ENCODE results near the gene ANKHD1. TPM values are rescaled to one million over a fixed set of nuclear protein-coding genes. Genes with fewer than 3 reads are reported as not detected.

Gene ANKHD1
- total RNA-seq, 6 experiments from 2014 or later, result 35.4 to 49.7 (median 41.5) TPM

- DNase-seq, result no peak
- H3K27me3 Mint-ChIP-seq (ENCODE audit: insufficient read depth), result no peaks in the 10 kb centered on the region; the same call in 1 of the 2 replicates
- H3K27ac Mint-ChIP-seq, result no peak overlapping the region
- no peaks in the 10 kb centered on the region for H3K9me3 Mint-ChIP-seq
- no peak overlapping the region for H3K4me3 Mint-ChIP-seq
- H3K36me3 Mint-ChIP-seq (ENCODE audit: low read depth), result peaks cover 14% of the 10 kb centered on the region
- H3K4me1 Mint-ChIP-seq (ENCODE audit: low read depth), result peaks cover 27% of the 10 kb centered on the region
- TF ChIP-seq, protein P1, sequence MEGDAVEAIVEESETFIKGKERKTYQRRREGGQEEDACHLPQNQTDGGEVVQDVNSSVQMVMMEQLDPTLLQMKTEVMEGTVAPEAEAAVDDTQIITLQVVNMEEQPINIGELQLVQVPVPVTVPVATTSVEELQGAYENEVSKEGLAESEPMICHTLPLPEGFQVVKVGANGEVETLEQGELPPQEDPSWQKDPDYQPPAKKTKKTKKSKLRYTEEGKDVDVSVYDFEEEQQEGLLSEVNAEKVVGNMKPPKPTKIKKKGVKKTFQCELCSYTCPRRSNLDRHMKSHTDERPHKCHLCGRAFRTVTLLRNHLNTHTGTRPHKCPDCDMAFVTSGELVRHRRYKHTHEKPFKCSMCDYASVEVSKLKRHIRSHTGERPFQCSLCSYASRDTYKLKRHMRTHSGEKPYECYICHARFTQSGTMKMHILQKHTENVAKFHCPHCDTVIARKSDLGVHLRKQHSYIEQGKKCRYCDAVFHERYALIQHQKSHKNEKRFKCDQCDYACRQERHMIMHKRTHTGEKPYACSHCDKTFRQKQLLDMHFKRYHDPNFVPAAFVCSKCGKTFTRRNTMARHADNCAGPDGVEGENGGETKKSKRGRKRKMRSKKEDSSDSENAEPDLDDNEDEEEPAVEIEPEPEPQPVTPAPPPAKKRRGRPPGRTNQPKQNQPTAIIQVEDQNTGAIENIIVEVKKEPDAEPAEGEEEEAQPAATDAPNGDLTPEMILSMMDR (IDR thresholded peaks at IDR 0.05), result no peak
Observed at GRCh38 chr5:140567136-140567818, 165.6 kb downstream of the ANKHD1 start.

GRCh38 chr5:140567871-140568270 lies 166.2 kb downstream of the ANKHD1 start:
- Mint-ChIP-seq H3K9me3 (no peaks in the 10 kb centered on the region), H3K27me3 (ENCODE audit: insufficient read depth) (no peaks in the 10 kb centered on the region; the same call in 1 of the 2 replicates)

DNA sequence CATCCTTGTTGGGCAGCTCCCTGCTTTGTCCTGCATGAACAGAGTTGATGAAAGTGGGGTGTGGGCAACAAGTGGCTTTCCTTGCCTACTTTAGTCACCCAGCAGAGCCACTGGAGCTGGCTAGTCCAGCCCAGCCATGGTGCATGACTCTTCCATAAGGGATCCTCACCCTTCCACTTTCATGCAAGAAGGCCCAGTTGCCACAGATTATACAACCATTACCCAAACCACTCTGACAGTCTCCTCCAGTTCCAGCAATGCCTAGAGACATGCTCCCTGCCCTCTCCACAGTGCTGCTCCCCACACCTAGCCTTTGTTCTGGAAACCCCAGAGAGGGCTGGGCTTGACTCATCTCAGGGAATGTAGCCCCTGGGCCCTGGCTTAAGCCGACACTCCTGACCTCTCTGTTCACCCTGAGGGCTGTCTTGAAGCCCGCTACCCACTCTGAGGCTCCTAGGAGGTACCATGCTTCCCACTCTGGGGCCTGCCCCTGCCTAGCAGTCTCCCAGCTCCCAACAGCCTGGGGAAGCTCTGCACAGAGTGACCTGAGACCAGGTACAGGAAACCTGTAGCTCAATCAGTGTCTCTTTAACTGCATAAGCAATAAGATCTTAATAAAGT lies 166.9 kb downstream of the ANKHD1 start:
- no peak overlapping the region for H3K4me3 Mint-ChIP-seq
- TF ChIP-seq, protein P1 (IDR thresholded peaks at IDR 0.05), result no peak
- H3K27ac Mint-ChIP-seq, result no peak overlapping the region
- peaks cover 20% of the 10 kb centered on the region for H3K4me1 Mint-ChIP-seq (ENCODE audit: low read depth)
- H3K9me3 Mint-ChIP-seq, result no peaks in the 10 kb centered on the region
- no peak for DNase-seq
- peaks cover 14% of the 10 kb centered on the region for H3K36me3 Mint-ChIP-seq (ENCODE audit: low read depth)
- no peaks in the 10 kb centered on the region; the same call in 1 of the 2 replicates for H3K27me3 Mint-ChIP-seq (ENCODE audit: insufficient read depth)

More at GRCh38 chr5:140567871-140568270, 166.2 kb downstream of the ANKHD1 start:
- peaks cover 27% of the 10 kb centered on the region for H3K4me1 Mint-ChIP-seq (ENCODE audit: low read depth)
- H3K4me3 Mint-ChIP-seq, result no peak overlapping the region
- H3K27ac Mint-ChIP-seq, result no peak overlapping the region
- TF ChIP-seq, protein P1 (IDR thresholded peaks at IDR 0.05), result no peak
- H3K36me3 Mint-ChIP-seq (ENCODE audit: low read depth), result peaks cover 14% of the 10 kb centered on the region
- no peak for DNase-seq

GRCh38 chr5:140569197-140569596 lies 167.6 kb downstream of the ANKHD1 start:
- peaks cover 14% of the 10 kb centered on the region for H3K36me3 Mint-ChIP-seq (ENCODE audit: low read depth)
- no peaks in the 10 kb centered on the region; the same call in 1 of the 2 replicates for H3K27me3 Mint-ChIP-seq (ENCODE audit: insufficient read depth)
- H3K4me1 Mint-ChIP-seq (ENCODE audit: low read depth), result peaks cover 15% of the 10 kb centered on the region
- H3K9me3 Mint-ChIP-seq, result no peaks in the 10 kb centered on the region
- no peak for DNase-seq
- no peak overlapping the region for H3K27ac Mint-ChIP-seq
- no peak overlapping the region for H3K4me3 Mint-ChIP-seq
- TF ChIP-seq, protein P1 (IDR thresholded peaks at IDR 0.05), result no peak

DNA sequence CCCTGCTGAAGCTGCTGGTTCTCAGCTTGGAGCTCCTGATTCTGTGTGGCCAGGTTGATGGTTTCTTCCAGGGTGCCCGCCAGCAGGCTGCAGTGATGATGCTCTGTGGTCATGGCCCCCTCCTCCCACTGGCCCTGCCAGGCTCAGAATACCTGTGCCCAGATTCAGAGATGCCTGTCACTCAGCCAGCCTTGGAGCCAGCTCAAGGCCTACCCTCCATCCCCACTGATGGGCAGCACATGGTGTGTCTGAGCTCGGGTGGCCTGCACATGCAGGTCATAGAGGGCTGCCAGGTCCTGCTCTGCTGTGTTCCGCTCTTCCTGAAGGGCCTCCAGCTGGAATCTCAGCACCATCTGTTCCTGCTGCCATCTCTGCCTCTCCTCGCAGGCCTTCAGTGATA lies 168.4 kb downstream of the ANKHD1 start:
- no peak for DNase-seq
- Mint-ChIP-seq H3K9me3 (no peaks in the 10 kb centered on the region), H3K4me3 (no peak overlapping the region), H3K27me3 (ENCODE audit: insufficient read depth) (no peaks in the 10 kb centered on the region; the same call in 1 of the 2 replicates), H3K36me3 (ENCODE audit: low read depth) (peaks cover 14% of the 10 kb centered on the region), H3K4me1 (ENCODE audit: low read depth) (peaks cover 15% of the 10 kb centered on the region), H3K27ac (no peak overlapping the region)
- TF ChIP-seq, protein P1 (IDR thresholded peaks at IDR 0.05), result no peak
